Skeletal muscle satellite cell (primary cell): ENCODE data around the gene RBM22.
A peak's percentile ranks its signal among the peaks of the same experiment; 100 is the strongest.

Experiments used
- H3K27me3 ChIP-seq: 2 replicates; pipeline ENCODE4 v1.7.0; 2013; ENCODE audit warnings: low read length; ENCODE audit not compliant: control insufficient read depth, insufficient read depth
- H3K36me3 ChIP-seq: 2 replicates; pipeline ENCODE4 v1.7.0; 2013; ENCODE audit warnings: mild to moderate bottlenecking, control low read depth, low read length; ENCODE audit not compliant: insufficient read depth
- H3K4me1 ChIP-seq: 2 replicates; pipeline ENCODE4 v1.7.0; 2013; ENCODE audit warnings: low read length; ENCODE audit not compliant: control insufficient read depth, insufficient read depth
- H3K4me2 ChIP-seq: 2 replicates; pipeline ENCODE4 v1.7.0; 2013; ENCODE audit warnings: mild to moderate bottlenecking, low read length
- H3K4me3 ChIP-seq: 2 replicates; pipeline ENCODE4 v1.7.0; 2013; ENCODE audit warnings: low read length
- H3K9ac ChIP-seq: 2 replicates; pipeline ENCODE4 v1.7.0; 2013; ENCODE audit warnings: mild to moderate bottlenecking, low read depth, low read length, moderate library complexity
- H3K9me3 ChIP-seq: replicated peaks from 2 replicates; pipeline ENCODE4 v1.7.0; 2013; ENCODE audit warnings: mild to moderate bottlenecking, control low read depth, low read length

RBM22 gene

DNA sequence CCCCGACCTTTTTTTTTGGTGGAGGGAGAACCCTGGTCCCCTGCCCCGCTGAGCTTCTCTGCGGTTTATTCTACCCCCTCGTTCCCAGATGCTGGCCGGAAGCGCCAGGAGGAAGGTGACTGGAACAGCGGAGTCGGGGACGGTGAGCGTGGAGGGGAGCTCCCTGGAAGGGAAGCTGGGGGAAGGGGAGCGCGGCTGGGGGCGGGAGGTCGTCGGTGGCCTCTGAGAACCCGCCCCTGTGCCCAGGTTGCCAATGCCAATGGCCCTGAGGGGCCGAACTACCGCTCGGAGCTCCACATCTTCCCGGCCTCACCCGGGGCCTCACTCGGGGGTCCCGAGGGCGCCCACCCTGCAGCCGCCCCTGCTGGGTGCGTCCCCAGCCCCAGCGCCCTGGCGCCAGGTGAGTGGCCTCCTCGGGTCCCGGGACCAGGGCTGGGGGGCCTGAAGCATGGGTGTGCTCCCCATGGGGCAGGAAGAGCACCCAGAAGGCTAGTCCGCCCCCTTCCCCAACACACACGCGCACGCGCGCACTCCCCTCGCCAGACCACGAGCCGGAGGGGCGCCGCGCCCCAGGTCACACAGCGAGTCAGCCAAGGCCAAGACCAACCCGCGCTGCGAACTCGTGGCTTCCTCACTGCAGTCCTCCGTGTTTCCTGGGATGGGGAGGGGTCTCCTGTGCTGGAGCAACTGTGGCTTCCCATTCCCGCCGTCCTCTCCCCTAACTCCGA lies 29.2 kb downstream of the RBM22 start:
- peaks cover 22% of the 10 kb centered on the region for H3K4me1 ChIP-seq
- no peaks in the 10 kb centered on the region for H3K36me3 ChIP-seq
- peaks cover 46% of the 10 kb centered on the region for H3K27me3 ChIP-seq
- peak overlapping the region; percentile 87 for H3K4me2 ChIP-seq
- H3K9ac ChIP-seq, result no peak overlapping the region
- H3K9me3 ChIP-seq, result no peaks in the 10 kb centered on the region
- H3K4me3 ChIP-seq, result peak overlapping the region; percentile 63

- Histone ChIP-seq H3K36me3 (no peaks in the 10 kb centered on the region), H3K27me3 (peaks cover 46% of the 10 kb centered on the region), H3K9ac (no peak overlapping the region), H3K4me2 (no peak overlapping the region), H3K4me1 (peaks cover 22% of the 10 kb centered on the region), H3K4me3 (no peak overlapping the region), H3K9me3 (no peaks in the 10 kb centered on the region)
These were observed 29.9 kb downstream of the RBM22 start for GRCh38 chr5:150670948-150671310.

DNA sequence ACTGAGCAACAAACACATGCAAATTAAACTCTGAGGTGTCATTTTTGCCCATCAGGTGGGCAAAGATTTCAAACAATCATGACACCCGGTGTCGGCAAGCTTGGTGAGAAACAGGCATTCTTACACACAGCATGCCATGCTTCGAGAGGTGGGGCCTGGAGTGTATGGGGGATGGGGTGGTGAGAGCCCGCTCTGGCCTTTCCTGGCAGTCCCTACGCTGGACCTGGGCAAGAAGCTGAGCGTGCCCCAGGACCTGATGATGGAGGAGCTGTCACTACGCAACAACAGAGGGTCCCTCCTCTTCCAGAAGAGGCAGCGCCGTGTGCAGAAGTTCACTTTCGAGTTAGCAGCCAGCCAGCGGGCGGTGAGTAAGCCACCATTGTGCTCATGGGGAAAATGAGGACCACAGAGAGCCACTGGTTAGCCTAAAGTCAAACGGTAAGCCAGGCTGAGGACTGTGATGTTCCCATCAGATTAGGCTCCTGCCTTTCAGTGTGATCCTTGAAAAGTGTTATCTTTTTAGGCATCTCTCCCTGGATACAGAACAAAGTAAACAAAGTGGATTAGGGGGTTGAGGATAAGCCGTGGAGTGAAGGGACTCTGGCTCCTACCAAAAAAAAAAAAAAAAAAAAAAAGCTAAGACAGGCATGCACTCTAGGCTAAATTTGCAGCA lies 30.5 kb downstream of the RBM22 start:
- Histone ChIP-seq H3K27me3 (peaks cover 46% of the 10 kb centered on the region), H3K36me3 (no peaks in the 10 kb centered on the region), H3K4me3 (no peak overlapping the region), H3K9ac (no peak overlapping the region), H3K4me2 (no peak overlapping the region), H3K4me1 (peaks cover 22% of the 10 kb centered on the region), H3K9me3 (no peaks in the 10 kb centered on the region)

GRCh38 chr5:150665044-150665443 lies 35.8 kb downstream of the RBM22 start:
- no peaks in the 10 kb centered on the region for H3K36me3 ChIP-seq
- no peaks in the 10 kb centered on the region for H3K9me3 ChIP-seq
- H3K4me1 ChIP-seq, result no peaks in the 10 kb centered on the region

DNA sequence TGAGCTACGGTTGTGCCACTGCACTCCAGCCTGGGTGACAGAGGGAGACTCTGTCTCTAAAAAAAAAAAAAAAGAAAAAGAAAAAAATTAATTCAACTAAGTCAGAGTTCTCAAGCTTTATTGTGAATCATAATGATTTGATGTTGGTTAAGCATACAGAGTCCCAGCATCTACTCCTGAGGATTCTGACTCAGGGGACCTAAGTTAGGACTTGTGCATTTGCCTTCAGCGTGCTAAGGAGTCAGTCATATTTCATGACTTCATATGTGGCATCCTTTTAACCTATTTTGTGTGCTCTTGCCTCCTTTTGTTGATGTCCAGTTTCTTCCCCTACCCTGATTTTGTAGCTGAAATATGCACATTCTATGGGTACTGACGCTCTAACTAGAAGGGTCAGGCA lies 36.9 kb downstream of the RBM22 start:
- Histone ChIP-seq H3K4me3 (no peak overlapping the region), H3K9me3 (no peaks in the 10 kb centered on the region), H3K36me3 (no peaks in the 10 kb centered on the region), H3K4me2 (no peak overlapping the region), H3K9ac (no peak overlapping the region), H3K4me1 (no peaks in the 10 kb centered on the region), H3K27me3 (peaks cover 55% of the 10 kb centered on the region)

More at GRCh38 chr5:150665044-150665443, 35.8 kb downstream of the RBM22 start:
- Histone ChIP-seq H3K4me3 (no peak overlapping the region), H3K4me2 (no peak overlapping the region), H3K27me3 (peaks cover 55% of the 10 kb centered on the region), H3K9ac (no peak overlapping the region)

GRCh38 chr5:150662731-150663516 lies 37.9 kb downstream of the RBM22 start:
- H3K9ac ChIP-seq, result no peak overlapping the region
- H3K4me1 ChIP-seq, result no peaks in the 10 kb centered on the region
- H3K9me3 ChIP-seq, result no peaks in the 10 kb centered on the region
- H3K4me3 ChIP-seq, result no peak overlapping the region
- H3K27me3 ChIP-seq, result peaks cover 45% of the 10 kb centered on the region
- H3K36me3 ChIP-seq, result no peaks in the 10 kb centered on the region
- H3K4me2 ChIP-seq, result no peak overlapping the region

DNA sequence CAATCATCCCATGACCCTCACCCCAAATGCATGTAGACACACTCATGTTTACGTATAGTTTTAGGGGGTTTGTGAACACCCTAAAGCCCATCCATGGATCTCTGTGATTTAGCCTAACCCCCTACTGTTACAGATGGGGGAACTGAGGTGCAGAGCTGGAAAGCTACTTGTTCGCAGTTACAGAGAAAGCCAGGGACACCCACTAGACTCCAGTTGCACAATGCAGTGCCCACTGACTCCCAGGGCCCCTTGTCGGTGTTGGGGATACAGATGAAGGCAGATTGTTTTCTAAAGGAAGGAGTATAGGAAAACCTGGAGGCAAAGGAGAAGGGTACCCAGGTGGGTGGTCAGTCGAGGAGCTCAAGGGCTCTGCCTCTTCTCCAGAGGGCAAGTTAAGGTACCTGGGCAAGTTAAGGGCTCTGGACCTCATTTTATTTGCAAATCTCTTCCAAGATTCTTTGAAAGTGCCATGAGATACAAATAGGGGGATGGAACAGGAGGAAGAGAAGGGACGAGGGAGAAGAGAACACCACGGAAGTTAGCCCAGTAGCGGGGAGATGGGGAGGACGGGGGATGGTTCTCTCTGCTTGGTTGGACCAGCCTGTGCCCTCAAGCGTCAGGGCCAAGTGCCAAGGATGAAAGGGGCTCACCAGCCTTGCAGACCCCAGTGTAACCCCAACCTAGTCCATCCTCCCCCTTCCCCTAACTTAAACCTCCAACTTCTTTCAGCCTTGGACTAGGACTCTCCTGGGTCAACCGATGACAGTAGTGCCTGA lies 38.9 kb downstream of the RBM22 start:
- Histone ChIP-seq H3K4me1 (no peaks in the 10 kb centered on the region), H3K27me3 (peaks cover 36% of the 10 kb centered on the region), H3K9ac (no peak overlapping the region), H3K36me3 (no peaks in the 10 kb centered on the region), H3K4me2 (no peak overlapping the region), H3K4me3 (no peak overlapping the region), H3K9me3 (no peaks in the 10 kb centered on the region)

- Histone ChIP-seq H3K4me3 (no peak within 1 kb of the TSS), H3K27me3 (peaks cover 33% of the 10 kb centered on the region), H3K9ac (no peak within 1 kb of the TSS)
These were observed 39.8 kb downstream of the RBM22 start, which contains the start of gene MYOZ3 for GRCh38 chr5:150661086-150661485. TSS of gene MYOZ3 (plus strand) at chr5:150661251. CDS start at chr5:150662942, 1,691 bp downstream.

GRCh38 chr5:150660108-150660831 lies 40.6 kb downstream of the RBM22 start:
- Histone ChIP-seq H3K4me2 (no peak overlapping the region), H3K9ac (no peak overlapping the region), H3K4me3 (no peak overlapping the region), H3K36me3 (no peaks in the 10 kb centered on the region), H3K4me1 (peaks cover 4% of the 10 kb centered on the region), H3K27me3 (peaks cover 33% of the 10 kb centered on the region), H3K9me3 (no peaks in the 10 kb centered on the region)

More at GRCh38 chr5:150661086-150661485, 39.8 kb downstream of the RBM22 start, which contains the start of gene MYOZ3:
- H3K36me3 ChIP-seq, result no peaks in the 10 kb centered on the region
- peaks cover 3% of the 10 kb centered on the region for H3K4me1 ChIP-seq
- H3K4me2 ChIP-seq, result no peak within 1 kb of the TSS
- H3K9me3 ChIP-seq, result no peaks in the 10 kb centered on the region

- Histone ChIP-seq H3K27me3 (peaks cover 29% of the 10 kb centered on the region), H3K4me1 (peaks cover 4% of the 10 kb centered on the region), H3K9me3 (no peaks in the 10 kb centered on the region), H3K4me2 (no peak overlapping the region), H3K9ac (no peak overlapping the region), H3K4me3 (no peak overlapping the region), H3K36me3 (no peaks in the 10 kb centered on the region)
These were observed 41.3 kb downstream of the RBM22 start for GRCh38 chr5:150659360-150660107.
